Limb (tissue), 2 donors: ENCODE measurements around the gene TSC22D1.
A peak's percentile ranks its signal among the peaks of the same experiment; 100 is the strongest.
"Not testable (repeated sequence)": the region's sequence is repeated elsewhere in the genome, so short reads cannot be mapped to it uniquely, and the experiment has no call there.

Source experiments
- DNase-seq, 2 donors: peaks; one replicate each; pipeline ENCODE4 v3.0.0-alpha.2; 2016; ENCODE audit errors: extremely low spot score in 2 of 2

TSC22D1 gene

DNA sequence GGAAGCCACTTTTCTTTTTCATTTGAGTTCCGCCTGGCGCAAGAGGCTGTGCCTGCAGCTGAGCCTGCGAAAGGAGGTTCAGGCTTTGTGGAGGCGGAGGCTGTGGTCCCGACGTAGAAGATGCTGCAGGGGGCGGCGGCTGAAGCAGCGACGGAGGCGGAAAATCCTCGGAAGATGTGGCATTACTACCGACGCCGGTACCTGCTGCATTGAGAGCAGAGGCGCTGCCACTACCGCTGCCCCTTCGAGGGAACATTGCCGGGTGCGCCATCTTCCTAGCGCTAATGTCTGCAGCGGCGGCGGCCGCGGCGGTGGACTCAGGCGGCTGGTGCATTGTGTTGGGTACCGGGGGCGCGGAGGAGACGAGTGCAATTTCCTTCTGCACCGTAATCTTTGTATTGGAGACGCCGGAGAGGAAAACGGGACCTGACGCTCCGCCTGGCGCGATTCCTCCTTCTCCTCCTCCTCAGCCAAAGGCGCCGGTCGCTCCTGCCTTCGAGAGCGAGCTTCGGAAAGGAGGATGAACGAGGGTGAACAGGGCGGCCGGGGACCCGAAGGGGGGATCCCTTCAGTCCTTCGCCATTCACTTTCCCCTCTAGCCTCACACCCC is at the start of gene TSC22D1:
TSS of gene TSC22D1 (minus strand) at position 590 of the 610 bp plus-strand sequence. CDS start at position 334, 256 bp downstream.
- DNase-seq: peak; percentile 34 to 78

DNA sequence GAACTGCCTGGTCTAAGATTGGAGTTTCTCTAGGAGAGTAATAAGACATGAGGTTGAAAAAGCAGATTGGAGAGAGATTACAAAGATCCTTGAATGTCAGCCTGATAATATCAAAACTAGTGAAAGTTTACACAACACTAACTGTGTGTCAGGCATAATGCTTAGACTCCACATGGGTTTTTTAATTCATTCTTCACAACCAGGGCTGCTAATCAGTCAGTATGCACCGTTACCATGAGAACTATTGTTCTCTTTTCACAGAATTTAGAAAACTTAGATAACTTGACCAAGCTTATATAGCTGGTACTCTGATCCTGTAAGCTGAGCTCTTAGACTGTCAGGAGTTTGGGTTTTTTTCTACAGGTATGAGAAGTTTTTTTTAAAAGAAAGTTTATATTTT is 46.6 kb upstream of the TSC22D1 start:
- DNase-seq: no peak

DNA sequence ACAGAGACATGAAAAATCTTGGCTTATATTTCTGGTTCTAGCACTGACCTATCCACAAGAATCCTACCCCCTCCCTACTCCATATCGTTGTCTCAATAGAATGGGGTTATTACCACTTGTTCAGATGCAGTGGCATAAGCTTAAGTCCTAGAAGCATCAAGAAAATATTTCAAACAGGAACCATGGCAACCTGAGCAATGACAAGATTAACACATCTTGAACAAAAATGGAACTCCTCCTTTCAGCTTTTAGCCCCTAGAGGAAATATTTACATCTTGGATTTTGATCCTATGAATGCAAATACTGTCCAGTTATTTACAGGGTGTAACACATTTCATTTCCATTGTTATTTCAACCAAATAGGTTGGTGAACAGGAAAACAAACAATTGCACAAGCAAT is 46.1 kb upstream of the TSC22D1 start:
- DNase-seq: no peak

DNA sequence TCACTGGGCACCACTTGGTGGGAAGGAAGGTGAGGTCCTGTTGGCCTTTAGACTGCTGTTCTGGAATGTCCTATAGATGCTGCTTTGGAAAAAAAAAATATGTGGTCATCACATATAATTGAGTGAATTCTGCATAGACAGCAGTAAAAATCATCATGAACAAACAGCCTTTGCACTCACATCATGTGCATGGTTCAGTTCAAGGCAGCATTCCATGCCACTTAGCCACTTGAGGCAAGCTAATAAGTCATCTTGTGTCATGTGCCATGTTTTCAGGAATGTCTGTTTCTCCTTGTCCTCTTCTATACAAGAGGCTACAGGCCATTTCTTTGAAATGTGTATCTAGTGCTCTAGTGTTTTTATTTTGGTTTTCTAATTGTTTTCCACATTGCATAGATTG is 43.9 kb upstream of the TSC22D1 start:
- DNase-seq: no peak

DNA sequence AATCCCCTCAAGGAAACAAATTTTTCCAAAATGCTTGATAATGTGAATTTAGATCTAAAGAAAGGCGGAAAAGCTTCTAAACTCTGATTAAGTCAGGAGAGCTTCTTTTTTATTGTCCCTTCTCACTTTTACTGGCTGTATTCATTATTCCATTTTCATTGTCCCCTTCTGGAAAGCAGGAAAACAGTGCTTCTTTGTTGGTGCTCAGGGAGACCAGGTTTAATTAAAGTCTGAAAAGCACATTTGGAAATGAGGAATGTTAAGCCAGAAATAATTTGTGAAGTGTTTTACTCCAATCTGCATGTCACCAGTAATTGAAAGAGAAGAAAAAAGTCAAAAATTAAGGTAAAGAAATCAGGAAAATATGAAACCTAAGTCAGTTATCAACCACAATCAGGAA is 43.5 kb upstream of the TSC22D1 start:
- no peak for DNase-seq

DNA sequence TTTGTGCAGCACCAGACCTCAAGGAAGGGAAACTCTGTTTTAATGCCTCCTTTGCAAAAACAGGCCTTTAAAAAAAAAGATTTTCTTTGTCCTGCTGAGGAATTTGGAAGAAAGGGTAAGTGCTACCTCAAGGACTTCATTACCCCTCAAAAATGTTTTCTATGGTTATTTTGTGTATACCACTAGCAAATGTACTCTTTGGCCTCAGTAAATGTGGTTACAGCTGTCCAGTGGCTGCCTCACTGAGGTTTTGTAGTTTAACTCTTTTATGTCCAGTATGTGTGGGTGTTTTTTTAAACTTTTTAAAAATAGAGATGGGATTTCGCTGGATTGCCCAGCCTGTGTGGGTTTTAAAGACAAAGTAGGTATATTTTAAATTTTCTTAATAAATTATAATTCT is 42.2 kb upstream of the TSC22D1 start:
- no peak for DNase-seq

DNA sequence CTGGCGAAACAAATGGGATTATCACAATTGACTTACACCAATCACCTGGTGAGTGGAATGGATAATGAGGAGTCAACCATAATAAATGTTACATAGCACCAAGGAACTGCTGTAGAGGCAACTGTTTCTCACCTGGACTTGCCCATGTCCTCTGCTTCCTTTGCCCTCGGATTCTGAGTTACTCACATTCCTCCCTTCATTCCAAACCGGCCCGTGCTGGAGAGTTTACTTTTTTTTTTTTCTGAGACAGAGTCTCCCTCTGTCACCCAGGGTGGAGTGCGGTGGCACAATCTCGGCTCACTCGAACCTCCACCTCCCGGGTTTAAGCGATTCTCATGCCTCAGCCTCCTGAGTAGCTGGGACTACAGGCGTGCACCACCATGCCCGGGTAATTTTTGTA is 41.5 kb upstream of the TSC22D1 start:
- DNase-seq: no peak

DNA sequence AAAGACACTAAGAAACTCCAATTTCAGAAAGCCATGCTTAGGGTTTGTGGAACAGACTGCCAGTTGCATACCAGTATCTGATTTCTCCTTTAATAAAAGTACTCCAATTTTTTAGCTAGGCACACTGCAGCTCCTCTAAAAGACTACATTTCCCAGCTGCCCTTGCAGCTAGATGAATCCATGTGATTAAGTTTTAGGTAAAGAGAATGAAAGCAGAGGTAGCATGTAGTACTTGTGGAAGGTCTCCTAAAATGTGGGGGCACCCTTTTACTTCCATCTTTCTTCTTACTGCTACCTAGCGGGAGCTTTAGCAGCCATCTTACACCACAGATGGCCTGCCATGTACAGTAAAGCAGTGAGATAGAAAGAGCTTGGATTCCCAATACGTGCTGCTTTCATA is 33.0 kb upstream of the TSC22D1 start:
- DNase-seq: no peak

DNA sequence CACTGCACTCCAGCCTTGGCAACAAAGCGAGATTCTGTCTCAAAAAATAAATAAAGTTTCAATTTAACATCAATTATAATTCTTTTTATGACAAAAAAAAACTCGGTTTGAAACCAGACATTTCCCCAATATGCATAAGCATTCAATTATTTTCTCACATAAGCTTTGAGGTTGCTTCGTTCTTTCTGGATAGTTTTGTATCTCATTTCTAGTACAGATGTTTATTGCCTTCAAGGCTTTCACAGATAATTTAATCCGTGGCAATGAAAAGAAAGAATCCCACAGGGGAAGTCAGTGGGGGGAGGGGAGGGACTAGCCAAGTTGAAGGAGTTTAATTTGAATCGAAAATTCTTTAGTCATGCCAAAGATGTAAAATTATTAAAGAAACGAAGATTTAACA is 29.6 kb upstream of the TSC22D1 start:
- no peak for DNase-seq

DNA sequence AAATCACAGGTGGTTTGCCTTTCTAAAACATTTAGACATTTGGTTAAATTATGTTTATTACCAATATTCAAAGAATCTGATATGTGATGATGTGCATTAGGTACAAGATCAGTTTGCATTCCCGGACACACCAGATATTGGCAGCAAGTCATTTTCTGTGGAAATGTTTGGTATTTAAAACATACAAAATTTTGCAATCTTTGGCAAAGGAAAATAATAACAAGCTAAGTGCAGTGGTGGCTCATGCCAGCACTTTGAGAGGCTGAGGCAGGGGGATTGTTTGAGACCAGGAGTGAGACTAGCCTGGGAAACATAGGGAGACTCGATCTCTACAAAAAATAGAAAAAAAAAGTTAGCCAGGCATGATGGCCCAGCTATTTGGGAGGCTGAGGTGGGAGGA is 29.1 kb upstream of the TSC22D1 start:
- DNase-seq: no peak

DNA sequence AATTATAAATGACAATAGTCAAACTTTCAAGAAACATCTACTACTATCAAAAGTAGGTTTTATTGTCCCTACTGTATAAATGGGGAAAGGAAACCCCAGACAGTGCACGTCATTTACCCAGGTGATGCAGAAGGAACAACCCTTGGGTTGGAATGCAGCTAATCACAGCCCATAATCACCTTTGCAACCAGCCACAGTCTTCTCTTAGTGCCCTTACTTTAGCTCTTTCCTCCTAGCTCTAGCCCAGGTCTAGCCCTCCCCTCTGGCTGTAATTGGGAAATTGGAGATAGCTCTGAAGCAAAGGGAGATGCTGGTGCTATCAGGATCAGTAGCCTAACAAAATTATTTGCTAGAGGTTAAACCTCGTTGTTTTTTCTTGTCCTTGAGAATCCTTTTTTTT is 25.5 kb upstream of the TSC22D1 start:
- DNase-seq: no peak

DNA sequence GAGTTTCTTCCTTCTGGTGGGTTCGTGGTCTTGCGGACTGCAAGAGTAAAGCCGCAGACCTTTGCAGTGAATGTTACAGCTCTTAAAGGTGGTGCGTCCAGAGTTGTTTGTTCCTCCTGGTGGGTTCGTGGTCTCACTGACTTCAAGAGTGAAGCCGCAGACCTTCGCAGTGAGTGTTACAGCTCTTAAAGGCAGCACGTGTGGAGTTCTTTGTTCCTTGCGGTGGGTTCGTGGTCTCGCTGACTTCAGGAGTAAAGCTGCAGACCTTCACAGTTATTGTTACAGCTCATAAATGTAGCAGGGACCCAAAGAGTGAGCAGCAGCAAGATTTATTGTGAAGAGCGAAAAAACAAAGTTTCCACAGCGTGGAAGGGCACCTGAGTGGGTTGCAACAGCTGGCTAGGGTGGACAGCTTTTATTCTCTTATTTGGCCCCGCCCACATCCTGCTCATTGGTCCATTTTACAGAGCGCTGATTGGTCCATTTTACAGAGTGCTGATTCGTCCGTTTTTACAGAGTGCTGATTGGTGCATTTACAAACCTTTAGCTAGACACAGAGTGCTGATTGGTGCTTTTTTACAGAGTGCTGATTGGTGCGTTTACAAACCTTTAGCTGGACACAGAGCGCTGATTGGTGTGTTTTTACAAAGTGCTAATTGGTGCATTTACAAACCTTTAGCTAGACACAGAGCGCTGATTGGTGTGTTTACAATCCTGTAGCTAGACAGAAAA is 17.9 kb upstream of the TSC22D1 start:
- DNase-seq: not testable (repeated sequence)

DNA sequence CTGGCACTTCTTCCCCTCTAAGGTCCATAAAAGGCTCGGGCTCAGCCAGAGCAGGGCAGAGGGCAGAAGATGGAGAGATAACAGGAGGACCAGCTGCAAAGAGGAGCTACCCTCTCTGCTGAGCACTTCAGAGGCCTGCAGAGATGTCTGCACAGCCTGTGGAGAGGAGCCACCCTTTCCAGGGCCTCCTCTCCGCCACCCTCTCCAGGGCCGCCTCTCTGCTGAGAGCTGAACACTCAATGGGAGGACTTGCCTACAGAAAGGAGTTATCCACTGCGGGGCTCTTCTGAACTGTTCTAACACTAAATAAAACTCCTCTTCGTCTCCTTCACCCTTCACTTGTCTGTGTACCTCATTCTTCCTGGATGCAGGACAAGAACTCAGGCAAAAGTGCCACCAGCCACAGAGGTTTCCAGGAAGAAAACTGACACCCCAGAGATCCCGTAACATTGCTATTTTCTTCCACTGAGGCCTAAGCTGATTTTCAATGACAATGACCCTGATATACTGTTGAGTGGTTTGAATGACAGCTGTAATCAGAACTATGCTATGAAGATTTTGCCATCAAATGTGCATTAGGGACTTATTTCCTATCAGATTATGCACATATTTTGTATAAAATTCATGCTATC is 16.2 kb upstream of the TSC22D1 start:
- DNase-seq: no peak

DNA sequence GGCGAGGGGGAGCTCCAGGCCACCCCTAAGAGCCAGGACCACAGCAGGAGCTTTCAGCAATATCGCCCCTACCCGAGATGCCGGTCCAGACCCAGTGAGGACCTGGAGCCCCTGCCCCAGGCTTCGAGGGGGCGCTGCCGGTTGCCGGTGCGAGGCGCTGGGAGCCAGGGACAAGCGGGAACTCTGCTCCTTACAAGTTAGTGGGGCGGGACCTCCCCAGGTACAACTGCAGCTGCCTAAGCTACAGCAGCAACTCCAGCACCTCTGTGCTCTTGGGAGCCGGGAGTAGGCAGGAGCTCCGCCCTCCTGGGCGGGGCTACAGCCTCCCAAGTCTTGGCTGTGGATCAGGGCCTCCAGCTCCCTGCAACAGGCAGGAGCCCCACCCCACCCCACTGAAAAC is 15.2 kb upstream of the TSC22D1 start:
- DNase-seq: no peak

DNA sequence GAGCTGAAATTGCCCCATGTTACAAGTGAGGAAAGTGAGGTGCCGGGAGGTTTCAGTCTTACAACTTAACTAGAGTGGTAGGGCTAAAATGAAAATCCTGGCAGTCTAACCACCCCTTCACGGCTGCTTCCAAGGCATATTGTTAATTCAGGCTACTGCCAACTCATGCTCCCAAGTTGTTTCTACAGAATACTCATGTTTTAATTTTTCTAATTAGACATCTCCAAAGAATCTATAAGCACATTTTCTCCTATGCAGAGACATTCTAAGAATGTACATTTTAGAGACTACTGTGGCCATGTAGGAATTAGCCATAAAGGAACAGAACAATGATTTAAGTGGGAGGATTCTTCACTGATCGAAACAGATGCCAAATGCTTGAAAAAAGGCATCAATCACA is 7.0 kb upstream of the TSC22D1 start:
- no peak for DNase-seq

DNA sequence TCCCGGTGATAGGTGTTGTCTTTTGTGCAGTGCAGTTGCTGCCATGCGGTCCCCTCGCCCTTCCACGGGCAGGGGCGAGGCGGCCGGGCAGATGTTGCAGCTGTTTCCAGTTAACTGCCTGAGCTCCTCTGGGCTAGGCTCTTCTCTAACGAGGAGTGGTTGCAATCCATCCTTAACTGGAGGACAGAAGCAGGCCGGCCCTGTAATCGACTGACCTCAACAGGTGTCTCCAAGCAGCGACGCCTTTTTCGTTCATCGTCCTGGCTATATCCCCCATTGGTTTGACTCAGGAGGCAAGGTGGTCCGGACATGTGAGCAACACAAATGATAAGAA is 1.9 kb upstream of the TSC22D1 start:
- DNase-seq: peak in 1 of 2 donors; percentile 62

DNA sequence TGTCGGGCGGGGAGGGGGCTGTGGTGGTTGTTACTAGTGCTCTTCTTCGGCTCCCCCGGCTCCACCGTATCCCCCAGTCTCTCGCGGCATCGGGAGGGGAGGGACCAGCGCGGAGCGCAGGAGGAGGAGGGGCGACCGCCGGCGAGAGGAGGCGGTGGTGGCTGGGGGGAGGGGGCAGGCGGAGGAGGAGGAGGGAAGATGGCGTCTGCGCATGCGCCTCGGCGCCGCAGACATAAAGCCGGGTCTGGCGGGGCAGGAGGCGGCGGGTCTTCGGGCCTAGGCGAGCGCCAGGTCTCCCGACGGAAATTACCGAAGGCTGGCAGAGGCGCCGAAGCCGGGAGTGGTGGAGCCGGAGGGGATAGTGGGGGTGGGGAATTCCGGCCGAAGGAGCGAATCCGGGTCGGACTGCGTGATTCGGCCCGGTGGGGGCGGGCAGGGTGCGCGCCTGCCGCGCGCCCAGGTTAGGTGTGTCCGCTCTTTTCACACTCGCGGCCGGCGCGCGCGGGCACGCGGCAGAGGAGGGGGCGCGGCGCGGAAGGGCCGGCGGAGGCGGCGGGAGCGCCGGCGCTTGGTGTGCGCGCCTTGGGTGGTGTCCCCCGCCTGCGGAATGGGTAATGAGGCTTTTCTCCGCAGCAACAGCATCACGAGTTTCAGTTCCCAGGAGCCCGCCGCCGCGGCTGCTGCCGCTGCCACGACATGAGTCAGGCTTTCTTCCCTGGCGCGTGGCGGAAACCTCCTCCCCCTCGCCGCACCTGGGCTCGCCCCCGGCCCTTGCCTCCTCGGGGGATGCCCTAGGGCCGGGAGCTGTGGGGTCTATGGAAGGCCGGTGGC is 1.3 kb upstream of the TSC22D1 start:
- peak; percentile 97 to 99 for DNase-seq

DNA sequence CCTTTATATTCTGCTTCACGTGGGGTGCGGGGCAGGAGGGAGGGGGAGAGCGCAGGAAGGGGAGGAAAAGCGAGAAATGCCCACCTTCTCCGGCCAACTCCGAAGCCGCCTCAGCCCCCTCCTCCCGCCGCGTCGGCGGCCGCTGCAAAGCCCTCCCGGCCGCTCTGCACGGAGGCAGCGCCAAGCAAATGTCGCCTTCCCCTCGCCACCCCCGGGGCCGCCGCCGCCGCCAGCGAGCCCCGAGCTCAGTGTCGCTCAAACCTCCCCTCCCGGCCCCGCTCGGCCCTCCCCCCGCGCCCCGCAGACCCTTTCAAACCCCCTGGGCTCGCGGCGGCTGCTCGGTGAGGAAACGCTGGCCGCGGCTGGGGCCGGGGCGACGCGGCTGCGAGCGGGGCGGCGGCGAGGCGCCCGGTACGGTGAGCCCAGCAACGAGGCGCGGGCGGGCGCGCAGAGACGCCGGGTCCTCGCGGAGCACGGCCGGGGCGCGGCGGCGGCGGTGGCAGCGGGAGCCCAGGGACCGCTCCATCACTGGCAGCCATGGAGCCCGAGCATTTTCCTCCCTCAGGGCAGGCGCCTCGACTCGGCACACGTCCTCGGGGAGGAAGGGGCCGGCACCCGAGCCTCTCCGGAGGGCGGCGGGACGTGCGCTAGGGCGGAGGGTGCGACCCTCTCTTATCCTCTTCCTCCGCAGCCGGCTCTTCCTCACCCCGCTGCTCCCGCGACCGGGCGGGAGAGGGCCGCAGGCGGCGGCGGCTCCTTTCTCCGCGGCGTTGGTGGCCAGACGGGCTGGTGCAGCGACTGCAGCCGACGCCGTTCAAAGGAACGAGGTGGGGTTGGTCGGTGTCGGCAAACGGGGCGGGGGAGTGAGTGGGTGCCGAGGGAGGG is 463 bp upstream of the TSC22D1 start:
- DNase-seq: no peak

DNA sequence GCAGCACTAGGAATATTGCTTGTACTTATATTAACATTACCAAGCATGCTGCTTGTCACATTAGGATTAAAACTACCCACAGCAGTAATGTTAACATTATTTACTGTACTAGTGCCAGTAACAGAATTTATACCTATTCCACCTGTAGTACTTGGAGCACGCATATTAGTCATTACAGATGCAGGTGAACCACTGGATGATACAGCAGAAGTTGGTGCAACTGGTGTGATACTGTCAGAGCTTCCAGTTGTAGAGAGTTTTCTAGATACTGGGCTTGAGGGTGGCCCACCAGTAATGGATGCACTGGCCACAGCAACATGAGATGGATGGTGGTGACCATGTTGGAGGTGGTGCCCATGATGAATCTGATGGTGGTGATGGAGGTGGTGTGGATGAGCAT is 1.1 kb downstream of the TSC22D1 start:
- DNase-seq: no peak

DNA sequence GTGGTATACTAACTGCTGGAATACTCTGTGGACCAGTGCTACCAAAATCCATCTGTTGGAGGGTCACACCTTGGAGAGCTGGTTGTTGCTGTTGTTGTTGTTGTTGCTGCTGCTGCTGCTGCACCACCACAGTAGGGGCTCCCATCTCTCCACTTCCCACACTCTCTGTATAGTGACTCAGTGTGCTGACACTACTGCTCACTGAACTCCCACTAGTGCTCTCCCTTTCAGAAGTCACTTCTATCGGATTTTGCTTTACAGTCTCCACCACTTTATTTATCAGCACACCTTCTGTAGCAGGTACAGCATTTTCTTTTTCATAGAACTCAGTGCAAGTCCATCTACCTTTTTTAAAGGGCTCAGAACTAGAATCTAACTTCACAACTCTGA is 1.7 kb downstream of the TSC22D1 start:
- DNase-seq: no peak

DNA sequence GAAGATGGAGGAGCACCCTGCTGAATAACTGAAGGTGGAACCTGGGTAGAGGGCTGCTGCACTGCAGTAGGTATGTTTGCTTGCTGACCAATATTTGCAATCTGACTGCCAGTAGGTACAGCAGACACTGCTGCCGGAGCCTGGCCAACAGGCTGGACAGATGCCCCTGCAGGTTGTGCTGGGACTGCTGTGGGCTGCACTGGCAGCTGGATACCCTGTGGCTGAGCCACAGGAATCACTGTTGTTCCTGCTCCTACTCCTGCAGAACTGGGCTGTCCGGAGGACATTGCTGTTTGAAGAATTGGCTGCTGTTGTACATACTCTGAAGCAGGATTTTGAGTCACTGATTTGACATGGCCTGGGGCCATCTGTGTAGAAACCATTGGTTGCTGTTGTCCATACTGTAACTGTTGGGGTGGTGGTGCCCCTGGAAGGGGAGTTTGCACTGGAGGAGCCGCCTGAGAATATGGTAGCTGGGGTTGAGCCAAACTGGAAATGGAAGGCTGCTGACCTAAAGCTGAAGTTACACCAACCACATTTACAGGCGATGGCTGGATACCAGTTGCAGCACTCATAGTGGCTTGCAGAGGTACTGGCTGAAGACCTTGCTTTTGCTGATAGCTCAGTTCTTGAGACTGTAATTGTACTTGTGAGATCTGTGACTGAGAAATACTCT is 2.2 kb downstream of the TSC22D1 start:
- DNase-seq: no peak
